ENCODE results near the gene KCNC4. TPM values are rescaled to one million over a fixed set of nuclear protein-coding genes. Genes with fewer than 3 reads are reported as not detected.

The KCNC4 gene
- total RNA-seq, 1 donor from 2014 or later, result 5.9 TPM

- no peak for DNase-seq (ENCODE audit: low read depth, low spot score)
- peaks cover 15% of the 10 kb centered on the region for H3K4me1 Mint-ChIP-seq
- no peak for TF ChIP-seq CTCF (conservative IDR thresholded peaks at IDR 0.05)
- peaks cover 32% of the 10 kb centered on the region for H3K27me3 Mint-ChIP-seq (ENCODE audit: low read depth)
- no peaks in the 10 kb centered on the region for H3K36me3 Mint-ChIP-seq (ENCODE audit: low read depth)
- H3K9me3 Mint-ChIP-seq, result no peaks in the 10 kb centered on the region
- no peak overlapping the region for H3K27ac Mint-ChIP-seq (ENCODE audit: unreplicated experiment)
- H3K4me3 Mint-ChIP-seq, result no peak overlapping the region
Observed at GRCh38 chr1:110189181-110189580, 20.9 kb upstream of the KCNC4 start.

GRCh38 chr1:110190282-110190929 is 19.7 kb upstream of the KCNC4 start:
- H3K27me3 Mint-ChIP-seq (ENCODE audit: low read depth), result peaks cover 23% of the 10 kb centered on the region
- H3K9me3 Mint-ChIP-seq, result no peaks in the 10 kb centered on the region
- TF ChIP-seq CTCF (conservative IDR thresholded peaks at IDR 0.05), result no peak
- peaks cover 15% of the 10 kb centered on the region for H3K4me1 Mint-ChIP-seq
- H3K27ac Mint-ChIP-seq (ENCODE audit: unreplicated experiment), result no peak overlapping the region
- DNase-seq (ENCODE audit: low read depth, low spot score), result no peak
- H3K4me3 Mint-ChIP-seq, result no peak overlapping the region
- H3K36me3 Mint-ChIP-seq (ENCODE audit: low read depth), result no peaks in the 10 kb centered on the region

GRCh38 chr1:110192541-110192940 is 17.6 kb upstream of the KCNC4 start:
- peaks cover 17% of the 10 kb centered on the region for H3K27me3 Mint-ChIP-seq (ENCODE audit: low read depth)
- TF ChIP-seq CTCF (conservative IDR thresholded peaks at IDR 0.05), result no peak
- no peaks in the 10 kb centered on the region for H3K9me3 Mint-ChIP-seq
- no peaks in the 10 kb centered on the region for H3K36me3 Mint-ChIP-seq (ENCODE audit: low read depth)
- H3K4me1 Mint-ChIP-seq, result peaks cover 11% of the 10 kb centered on the region
- H3K4me3 Mint-ChIP-seq, result no peak overlapping the region
- DNase-seq (ENCODE audit: low read depth, low spot score), result no peak
- no peak overlapping the region for H3K27ac Mint-ChIP-seq (ENCODE audit: unreplicated experiment)

- Mint-ChIP-seq H3K27me3 (ENCODE audit: low read depth) (peaks cover 6% of the 10 kb centered on the region), H3K27ac (ENCODE audit: unreplicated experiment) (peak overlapping the region; percentile 67), H3K4me3 (no peak overlapping the region), H3K4me1 (no peaks in the 10 kb centered on the region), H3K36me3 (ENCODE audit: low read depth) (no peaks in the 10 kb centered on the region), H3K9me3 (no peaks in the 10 kb centered on the region)
- DNase-seq (ENCODE audit: low read depth, low spot score), result no peak
- no peak for TF ChIP-seq CTCF (conservative IDR thresholded peaks at IDR 0.05)
Observed at GRCh38 chr1:110195196-110195595, 14.9 kb upstream of the KCNC4 start.

GRCh38 chr1:110196917-110197765 is 13.0 kb upstream of the KCNC4 start:
- Mint-ChIP-seq H3K36me3 (ENCODE audit: low read depth) (no peaks in the 10 kb centered on the region), H3K9me3 (no peaks in the 10 kb centered on the region), H3K27ac (ENCODE audit: unreplicated experiment) (no peak overlapping the region), H3K27me3 (ENCODE audit: low read depth) (no peaks in the 10 kb centered on the region), H3K4me1 (no peaks in the 10 kb centered on the region), H3K4me3 (no peak overlapping the region)
- TF ChIP-seq CTCF (conservative IDR thresholded peaks at IDR 0.05), result peak; percentile 94
- peak; percentile 55 for DNase-seq (ENCODE audit: low read depth, low spot score)

Data from neural crest cell (in vitro differentiated cells).